Naive thymus-derived CD4-positive, alpha-beta T cell (primary cell): ENCODE data around the gene ZNF749. TPM values are rescaled to one million over a fixed set of nuclear protein-coding genes. Genes with fewer than 3 reads are reported as not detected.

ENCODE experiments used
- ATAC-seq: fragments of 150-1000 bp; cut with Tn5 transposase; 2 replicates; pipeline ENCODE4 v1.10.0; 2021; ENCODE audit warnings: mild to moderate bottlenecking, moderate library complexity
- CTCF ChIA-PET: fragments of 350-600 bp; sonication (Branson Sonifier 250); formaldehyde crosslinking; loops from one replicate; lab custom pipeline; 2021; ENCODE audit warnings: antibody characterized with exemption; lab: Charles Lee
- POLR2A ChIA-PET: fragments of 350-600 bp; sonication (Branson Sonifier 250); formaldehyde crosslinking; loops from one replicate; lab custom pipeline; 2021; ENCODE audit warnings: antibody characterized with exemption, inconsistent platforms; lab: Charles Lee
- DNase-seq, 9 donors: peaks; one replicate each; pipeline versions ENCODE4 v3.0.0 to v3.0.0-alpha.2; 2020 to 2022; ENCODE audit warnings: mixed read lengths in 1 of 9
- H3K27ac ChIP-seq: one replicate; pipeline ENCODE4 v1.7.0; 2013; ENCODE audit warnings: mild to moderate bottlenecking, low read depth, low read length, moderate library complexity
- H3K27me3 ChIP-seq, 2 donors: one replicate each; pipeline ENCODE4 v1.7.0; 2013; ENCODE audit warnings: low read length in 2 of 2, mild to moderate bottlenecking in 2 of 2, moderate library complexity in 2 of 2; ENCODE audit not compliant: control insufficient read depth in 2 of 2, insufficient read depth in 2 of 2
- H3K36me3 ChIP-seq, 3 experiments: 1 replicate in 2 of 3; 2 replicates in 1 of 3; pipeline ENCODE4 v1.7.0; 2013; ENCODE audit warnings: low read length in 3 of 3, mild to moderate bottlenecking in 3 of 3, moderate library complexity in 1 of 3; ENCODE audit not compliant: insufficient read depth in 3 of 3, control insufficient read depth in 2 of 3
- H3K4me1 ChIP-seq, 2 donors: one replicate each; pipeline ENCODE4 v1.7.0; 2013; ENCODE audit warnings: low read length in 2 of 2, mild to moderate bottlenecking in 2 of 2, moderate library complexity in 1 of 2; ENCODE audit not compliant: control insufficient read depth in 2 of 2, insufficient read depth in 2 of 2
- H3K4me3 ChIP-seq: 2 replicates; pipeline ENCODE4 v1.7.0; 2013; ENCODE audit warnings: mild to moderate bottlenecking, low read length
- H3K9me3 ChIP-seq, 3 experiments: 1 replicate in 2 of 3; 2 replicates in 1 of 3; pipeline ENCODE4 v1.7.0; 2013; ENCODE audit warnings: low read length in 3 of 3; ENCODE audit not compliant: control insufficient read depth in 2 of 3
- H3K27ac Mint-ChIP-seq, 9 donors: one replicate each; pipeline ENCODE4 v1.8.0; 2020 to 2022; ENCODE audit warnings: mixed read lengths in 9 of 9, mild to moderate bottlenecking in 8 of 9, moderate library complexity in 5 of 9, inconsistent platforms in 2 of 9
- H3K27me3 Mint-ChIP-seq, 5 donors: one replicate each; pipeline ENCODE4 v1.8.0; 2021 to 2022; ENCODE audit warnings: mixed read lengths in 5 of 5, mild to moderate bottlenecking in 1 of 5
- H3K36me3 Mint-ChIP-seq, 5 donors: one replicate each; pipeline ENCODE4 v1.8.0; 2020 to 2022; ENCODE audit warnings: mixed read lengths in 5 of 5, mild to moderate bottlenecking in 3 of 5, inconsistent platforms in 1 of 5
- H3K4me1 Mint-ChIP-seq, 7 donors: one replicate each; pipeline ENCODE4 v1.8.0; 2020 to 2022; ENCODE audit warnings: mixed read lengths in 7 of 7, mild to moderate bottlenecking in 3 of 7, inconsistent platforms in 1 of 7
- H3K4me3 Mint-ChIP-seq, 10 donors: one replicate each; pipeline ENCODE4 v1.8.0; 2020 to 2022; ENCODE audit warnings: mild to moderate bottlenecking in 10 of 10, mixed read lengths in 10 of 10, moderate library complexity in 6 of 10, inconsistent platforms in 2 of 10
- H3K9me3 Mint-ChIP-seq, 11 donors: one replicate each; pipeline ENCODE4 v1.8.0; 2020 to 2022; ENCODE audit warnings: mixed read lengths in 11 of 11, mild to moderate bottlenecking in 4 of 11, inconsistent platforms in 1 of 11, moderate library complexity in 1 of 11
- intact Hi-C, 2 donors: fragments of 100-400 bp; cut with micrococcal nuclease; formaldehyde crosslinking; loops; one replicate each; pipeline ENCODE4 v1.15.1; 2023
- polyA plus RNA-seq, 2 donors: library from polyadenylated mRNA; unstranded; fragments of 300-500 nt; fragmentation: Illumina TruSeq; gene quantifications; one replicate each; pipeline ENCODE4 v1.2.3, GENCODE V29; 2021
- total RNA-seq, 6 experiments: library from RNA in 5 of 6; stranded (reverse) in 5 of 6; gene quantifications; 1 replicate in 5 of 6; 2 replicates in 1 of 6; pipeline ENCODE4 v1.2.3 and lab custom pipeline; 2021 to 2026

ZNF749 gene
- total RNA-seq (10 to 100 TPM in 4 of 5 experiments, 1 to 10 TPM in 1; 8.9 to 17.9 (median 13.2) TPM), polyA plus RNA-seq (10 to 100 TPM; 11.5 to 14.4 TPM), total RNA-seq (lab: John Stamatoyannopoulos, UW) (16.0 reads per million, percentile 45 among the genes with 10 or more reads in this experiment)

DNA sequence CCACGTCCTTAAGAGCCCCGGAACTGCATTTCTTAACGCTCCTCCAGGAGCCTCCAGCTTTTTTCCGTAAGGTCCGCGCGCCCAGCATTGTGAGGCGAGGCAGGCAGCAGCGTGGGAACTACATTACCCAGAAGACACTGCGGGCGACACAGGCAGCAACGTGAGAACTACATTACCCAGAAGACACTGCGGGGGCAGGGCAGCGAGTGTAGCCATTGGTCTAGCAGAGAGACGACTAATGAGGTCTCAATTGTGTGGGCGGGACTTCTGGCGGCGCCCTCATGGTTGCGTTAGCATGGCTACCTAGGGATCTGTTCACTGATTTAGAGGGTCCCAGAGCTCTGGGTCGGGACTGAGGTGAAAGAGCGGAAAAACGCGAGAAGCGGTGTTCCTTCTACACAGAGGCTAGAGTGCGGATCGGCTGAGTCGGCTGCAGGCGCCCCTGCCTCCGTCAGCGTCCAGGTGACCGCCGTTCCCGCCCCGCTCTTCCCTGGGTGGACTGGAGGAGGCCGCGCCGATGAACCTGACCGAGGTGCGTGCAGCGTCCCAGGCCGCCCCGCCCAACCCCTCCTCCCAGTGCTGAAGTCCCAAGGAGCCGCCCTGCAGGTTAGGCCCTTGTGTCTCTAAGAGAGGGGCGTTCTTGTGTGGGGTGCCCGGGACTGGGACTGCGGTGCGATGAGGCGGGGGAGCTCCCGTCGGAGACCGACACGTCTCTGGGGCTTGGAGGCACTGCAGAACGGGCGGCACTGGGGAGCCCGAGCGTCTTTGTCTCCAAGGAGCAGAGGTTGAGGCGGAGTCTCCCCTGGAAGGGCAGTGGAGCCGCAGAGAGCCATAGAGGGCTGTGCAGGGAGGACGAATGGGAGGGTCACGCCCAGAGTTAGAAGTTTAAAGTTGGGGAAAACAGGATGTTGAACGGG lies at the start of gene ZNF749:
Gene ZNF749 (plus strand): TSS at position 264 of the 917 bp plus-strand sequence. CDS start 254 bp downstream, at position 518.
- no peaks in the 10 kb centered on the region for H3K27me3 Mint-ChIP-seq

DNA sequence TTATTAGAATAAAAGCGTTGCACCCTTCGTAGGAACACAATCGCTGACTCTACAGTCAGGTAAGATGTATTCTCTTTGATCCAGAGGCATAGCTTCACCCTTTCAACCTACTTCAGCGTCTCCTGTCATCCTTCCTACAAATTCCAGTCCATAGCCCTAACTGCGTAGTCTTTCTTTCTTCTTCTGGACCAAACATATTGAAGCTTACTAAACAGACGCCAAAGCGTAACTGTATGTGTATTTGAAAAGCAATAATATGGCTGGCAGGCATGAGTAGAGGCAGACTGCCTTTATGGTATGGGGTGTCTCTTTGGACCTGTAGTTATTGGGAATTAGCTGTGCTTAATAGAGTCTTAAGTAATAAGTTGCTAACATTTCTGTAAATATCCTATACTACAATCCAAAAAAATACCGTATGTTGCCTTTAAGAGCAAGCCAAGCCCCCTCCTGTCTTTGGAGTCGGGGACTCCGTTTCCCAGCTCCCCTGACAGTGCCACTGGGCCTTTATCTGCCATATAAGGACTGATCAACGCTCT lies 45.9 kb upstream of the ZNF749 start:
- peak overlapping the region; percentile 93 for H3K27ac ChIP-seq
- Mint-ChIP-seq H3K4me1 (peaks cover 11 to 41% (median 27%) of the 10 kb centered on the region in 7 donors), H3K9me3 (peaks cover 1 to 82% (median 26%) of the 10 kb centered on the region in 11 donors), H3K27ac (peak overlapping the region; percentile 91 to 100 (median 97)), H3K4me3 (peak overlapping the region; percentile 89 to 100 (median 97)), H3K36me3 (peaks cover 15 to 50% (median 46%) of the 10 kb centered on the region in 5 donors), H3K27me3 (no peaks in the 10 kb centered on the region)
- DNase-seq = no peak
- intact Hi-C loops = loop anchor here (1.0 to 10.0 kb wide), 21 partner anchors 22 to 916 kb away; partner anchors contain the start of genes TRAPPC2B (in 2 of the 2), ZNF17 (in 2 of the 2), ZNF304 (in 2 of the 2) and ZNF417 (in 2 of the 2)
- H3K27me3 ChIP-seq = no peaks in the 10 kb centered on the region
- peaks cover 0 to 16% (median 6%) of the 10 kb centered on the region in 3 experiments for H3K36me3 ChIP-seq
- no peak for ATAC-seq
- CTCF ChIA-PET = interaction anchor here (0.6 to 0.9 kb wide), 3 partner anchors 17 to 514 kb away, joined by 3 to 5 read pairs (median 4); partner anchors contain the start of gene ZNF304
- peaks cover 0 to 9% (median 0%) of the 10 kb centered on the region in 3 experiments for H3K9me3 ChIP-seq
- H3K4me3 ChIP-seq = peak overlapping the region; percentile 72
- H3K4me1 ChIP-seq = peaks cover 13 to 15% of the 10 kb centered on the region in 2 donors
- POLR2A ChIA-PET = interaction anchor here (0.7 to 2.0 kb wide), 14 partner anchors 21 to 985 kb away, joined by 3 to 10 read pairs (median 4); partner anchors contain the start of genes TRAPPC2B, ZNF17, ZNF274 and ZNF304

More for the DNA sequence above, at the start of gene ZNF749:
- Histone ChIP-seq H3K27me3 (no peaks in the 10 kb centered on the region), H3K9me3 (peaks cover 0 to 6% (median 3%) of the 10 kb centered on the region in 3 experiments), H3K4me1 (peaks cover 7 to 14% of the 10 kb centered on the region in 2 donors), H3K36me3 (peaks cover 0 to 26% (median 6%) of the 10 kb centered on the region in 3 experiments), H3K27ac (peak within 1 kb of the TSS; percentile 77), H3K4me3 (peak within 1 kb of the TSS; percentile 75)
- H3K36me3 Mint-ChIP-seq = peaks cover 28 to 57% (median 39%) of the 10 kb centered on the region in 5 donors
- DNase-seq (peak; percentile 76 to 100 (median 96)), ATAC-seq (peak; percentile 100)
- peaks cover 7 to 46% (median 28%) of the 10 kb centered on the region in 11 donors for H3K9me3 Mint-ChIP-seq
- POLR2A ChIA-PET = interaction anchor here (0.6 to 1.7 kb wide), 7 partner anchors 16 to 750 kb away, joined by 3 to 6 read pairs (median 3); partner anchors contain the start of genes TRAPPC2B, ZNF134, ZNF274 and ZNF547
- H3K4me3 Mint-ChIP-seq = peak within 1 kb of the TSS; percentile 92 to 100 (median 98)
- CTCF ChIA-PET = no interaction called here
- intact Hi-C loops = loop anchor here (1.0 to 5.0 kb wide), 24 partner anchors 24 to 1042 kb away; partner anchors contain the start of genes TRAPPC2B (in 2 of the 2), ZNF134 (in 2 of the 2), ZNF17 (in 2 of the 2) and ZNF304 (in 2 of the 2)
- H3K27ac Mint-ChIP-seq = peak within 1 kb of the TSS; percentile 79 to 98 (median 95)
- H3K4me1 Mint-ChIP-seq = peaks cover 23 to 42% (median 38%) of the 10 kb centered on the region in 7 donors

GRCh38 chr19:57389730-57390598 lies 45.2 kb upstream of the ZNF749 start, which contains the start of gene ZNF548:
TSS of gene ZNF548 (plus strand) at chr19:57389854. CDS start at chr19:57390100, 246 bp downstream.
- peaks cover 11 to 45% (median 29%) of the 10 kb centered on the region in 7 donors for H3K4me1 Mint-ChIP-seq
- Histone ChIP-seq H3K9me3 (peaks cover 0 to 12% (median 0%) of the 10 kb centered on the region in 3 experiments), H3K4me1 (peaks cover 13 to 15% of the 10 kb centered on the region in 2 donors), H3K27ac (peak within 1 kb of the TSS; percentile 93), H3K36me3 (peaks cover 0 to 23% (median 7%) of the 10 kb centered on the region in 3 experiments), H3K27me3 (no peaks in the 10 kb centered on the region), H3K4me3 (peak within 1 kb of the TSS; percentile 72)
- intact Hi-C loops = loop anchor here (1.0 to 10.0 kb wide), 21 partner anchors 21 to 915 kb away; partner anchors contain the start of genes TRAPPC2B (in 2 of the 2), ZNF17 (in 2 of the 2), ZNF304 (in 2 of the 2) and ZNF417 (in 2 of the 2)
- POLR2A ChIA-PET = interaction anchor here (0.7 to 2.0 kb wide), 14 partner anchors 20 to 986 kb away, joined by 3 to 10 read pairs (median 4); partner anchors contain the start of genes TRAPPC2B, ZNF17, ZNF274 and ZNF304
- peaks cover 21 to 57% (median 53%) of the 10 kb centered on the region in 5 donors for H3K36me3 Mint-ChIP-seq
- no peaks in the 10 kb centered on the region for H3K27me3 Mint-ChIP-seq
- ATAC-seq = peak; percentile 98
- peaks cover 6 to 83% (median 31%) of the 10 kb centered on the region in 11 donors for H3K9me3 Mint-ChIP-seq
- DNase-seq = peak; percentile 85 to 99 (median 92)
- H3K27ac Mint-ChIP-seq = peak within 1 kb of the TSS; percentile 91 to 100 (median 97)
- peak within 1 kb of the TSS; percentile 89 to 100 (median 97) for H3K4me3 Mint-ChIP-seq
- CTCF ChIA-PET = interaction anchor here (0.6 to 0.9 kb wide), 2 partner anchors 39 to 514 kb away, joined by 4 to 5 read pairs; partner anchors contain the start of gene ZNF304

DNA sequence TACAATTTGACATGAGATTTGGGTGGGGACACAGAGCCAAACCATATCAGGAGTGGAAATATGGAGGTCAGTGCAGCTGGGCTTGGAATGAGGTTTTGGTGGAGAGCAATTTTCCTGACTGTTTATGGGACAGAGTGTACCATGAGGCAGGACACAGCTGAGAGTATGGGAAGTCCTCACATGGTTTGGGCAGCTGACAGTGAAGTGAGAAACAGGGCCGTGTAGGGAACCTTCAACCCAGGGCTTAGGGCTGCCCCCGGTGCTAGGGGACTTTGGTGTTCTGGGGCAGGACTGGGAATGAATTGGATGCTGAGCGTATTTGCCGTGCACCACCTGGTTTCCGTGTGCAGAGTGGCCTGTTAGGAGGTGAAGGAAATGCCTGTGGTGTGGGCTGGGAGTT lies 39.4 kb upstream of the ZNF749 start:
- Mint-ChIP-seq H3K36me3 (peaks cover 66 to 99% (median 93%) of the 10 kb centered on the region in 5 donors), H3K9me3 (peaks cover 33 to 98% (median 63%) of the 10 kb centered on the region in 11 donors), H3K4me3 (no peak overlapping the region), H3K27ac (peak overlapping the region in 1 of 9 donors; percentile 66), H3K4me1 (peaks cover 8 to 25% (median 14%) of the 10 kb centered on the region in 7 donors), H3K27me3 (no peaks in the 10 kb centered on the region)
- no peak overlapping the region for H3K27ac ChIP-seq
- peaks cover 24 to 75% (median 27%) of the 10 kb centered on the region in 3 experiments for H3K36me3 ChIP-seq
- no peak for DNase-seq
- no peaks in the 10 kb centered on the region for H3K27me3 ChIP-seq
- peaks cover 2 to 4% of the 10 kb centered on the region in 2 donors for H3K4me1 ChIP-seq
- POLR2A ChIA-PET = no interaction called here
- H3K4me3 ChIP-seq = no peak overlapping the region
- intact Hi-C loops = no loop called here
- ATAC-seq = no peak
- H3K9me3 ChIP-seq = peaks cover 0 to 56% (median 19%) of the 10 kb centered on the region in 3 experiments
- CTCF ChIA-PET = no interaction called here

DNA sequence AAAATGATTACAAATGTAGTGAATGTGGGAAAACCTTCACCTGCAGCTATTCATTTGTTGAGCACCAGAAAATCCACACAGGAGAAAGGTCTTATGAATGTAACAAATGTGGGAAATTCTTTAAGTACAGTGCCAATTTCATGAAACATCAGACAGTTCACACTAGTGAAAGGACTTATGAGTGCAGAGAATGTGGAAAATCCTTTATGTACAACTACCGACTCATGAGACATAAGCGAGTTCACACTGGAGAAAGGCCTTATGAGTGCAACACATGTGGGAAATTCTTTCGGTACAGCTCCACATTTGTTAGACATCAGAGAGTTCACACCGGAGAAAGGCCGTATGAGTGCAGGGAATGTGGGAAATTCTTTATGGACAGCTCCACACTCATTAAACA lies 36.3 kb upstream of the ZNF749 start:
- intact Hi-C loops = no loop called here
- CTCF ChIA-PET = no interaction called here
- Histone ChIP-seq H3K36me3 (peaks cover 24 to 67% (median 25%) of the 10 kb centered on the region in 3 experiments), H3K27me3 (no peaks in the 10 kb centered on the region), H3K27ac (no peak overlapping the region), H3K4me1 (no peaks in the 10 kb centered on the region), H3K9me3 (peaks cover 0 to 69% (median 19%) of the 10 kb centered on the region in 3 experiments), H3K4me3 (no peak overlapping the region)
- no peak for DNase-seq
- Mint-ChIP-seq H3K9me3 (peaks cover 32 to 96% (median 66%) of the 10 kb centered on the region in 11 donors), H3K4me3 (no peak overlapping the region), H3K27ac (peak overlapping the region in 1 of 9 donors; percentile 33), H3K27me3 (no peaks in the 10 kb centered on the region), H3K36me3 (peaks cover 65 to 90% (median 81%) of the 10 kb centered on the region in 5 donors), H3K4me1 (peaks cover 0 to 10% (median 4%) of the 10 kb centered on the region in 7 donors)
- POLR2A ChIA-PET = no interaction called here
- no peak for ATAC-seq
